Astrocyte (in vitro differentiated cells and primary cell): ENCODE data around the gene DENND4B.

Experiments used
- EZH2 ChIP-seq: IDR thresholded peaks from 2 replicates; pipeline ENCODE4 v1.6.1; 2012; ENCODE audit warnings: mild to moderate bottlenecking, low read length, inconsistent platforms; ENCODE audit not compliant: insufficient read depth
- TF ChIP-seq, protein P1 (sequence below): IDR thresholded peaks from 2 replicates; pipeline ENCODE4 v1.5.1; 2011; ENCODE audit warnings: low read depth, mild to moderate bottlenecking, inconsistent platforms, low read length, moderate library complexity; ENCODE audit not compliant: insufficient read depth

DNA sequence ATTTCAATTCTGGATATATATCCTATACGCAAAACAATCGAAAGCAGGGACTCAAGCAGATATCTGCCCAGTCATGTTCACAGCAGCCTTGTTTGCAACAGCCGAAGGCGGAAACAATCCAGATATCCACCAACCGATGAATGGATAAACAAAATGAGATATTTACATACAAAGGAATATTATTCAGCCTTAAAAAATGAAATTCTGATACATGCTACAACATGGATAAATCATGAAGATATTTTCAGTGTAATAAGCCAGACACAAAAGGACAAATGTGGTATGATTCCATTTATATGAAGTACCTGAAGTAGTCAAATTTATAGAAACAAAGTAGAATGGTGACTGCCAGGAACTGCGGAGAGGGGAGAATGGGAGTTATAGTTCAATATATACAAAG is 39.4 kb downstream of the DENND4B start:
- TF ChIP-seq, protein P1, sequence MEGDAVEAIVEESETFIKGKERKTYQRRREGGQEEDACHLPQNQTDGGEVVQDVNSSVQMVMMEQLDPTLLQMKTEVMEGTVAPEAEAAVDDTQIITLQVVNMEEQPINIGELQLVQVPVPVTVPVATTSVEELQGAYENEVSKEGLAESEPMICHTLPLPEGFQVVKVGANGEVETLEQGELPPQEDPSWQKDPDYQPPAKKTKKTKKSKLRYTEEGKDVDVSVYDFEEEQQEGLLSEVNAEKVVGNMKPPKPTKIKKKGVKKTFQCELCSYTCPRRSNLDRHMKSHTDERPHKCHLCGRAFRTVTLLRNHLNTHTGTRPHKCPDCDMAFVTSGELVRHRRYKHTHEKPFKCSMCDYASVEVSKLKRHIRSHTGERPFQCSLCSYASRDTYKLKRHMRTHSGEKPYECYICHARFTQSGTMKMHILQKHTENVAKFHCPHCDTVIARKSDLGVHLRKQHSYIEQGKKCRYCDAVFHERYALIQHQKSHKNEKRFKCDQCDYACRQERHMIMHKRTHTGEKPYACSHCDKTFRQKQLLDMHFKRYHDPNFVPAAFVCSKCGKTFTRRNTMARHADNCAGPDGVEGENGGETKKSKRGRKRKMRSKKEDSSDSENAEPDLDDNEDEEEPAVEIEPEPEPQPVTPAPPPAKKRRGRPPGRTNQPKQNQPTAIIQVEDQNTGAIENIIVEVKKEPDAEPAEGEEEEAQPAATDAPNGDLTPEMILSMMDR, result no peak
- no peak for TF ChIP-seq EZH2
